Tibial artery (tissue), 4 donors: Measurements from ENCODE around the gene C6orf132.
"Not testable (repeated sequence)": the region's sequence is repeated elsewhere in the genome, so short reads cannot be mapped to it uniquely, and the experiment has no call there.

Source experiments
- DNase-seq, 2 donors: peaks; one replicate each; pipeline ENCODE4 v3.0.0-alpha.2; 2019
- H3K27ac ChIP-seq, 2 donors: fragments of 200-600 bp; sonication (generic) in 1 of 2; 1 replicate in 1 of 2; 2 replicates in 1 of 2; pipeline ENCODE4 v1.5.1; 2018 to 2019; ENCODE audit warnings: mild to moderate bottlenecking in 1 of 2
- H3K27me3 ChIP-seq, 2 donors: fragments of 200-600 bp; sonication (generic) in 1 of 2; one replicate each; pipeline versions ENCODE4 v1.5.1 to v1.6.0; 2016 to 2019
- H3K36me3 ChIP-seq, 3 donors: fragments of 200-600 bp; sonication (generic) in 2 of 3; one replicate each; pipeline ENCODE4 v1.5.1; 2016 to 2019; ENCODE audit warnings: mild to moderate bottlenecking in 2 of 3
- H3K4me1 ChIP-seq, 4 donors: fragments of 200-600 bp; sonication (generic) in 2 of 4; 1 replicate in 3 of 4; 2 replicates in 1 of 4; pipeline ENCODE4 v1.5.1; 2016 to 2019
- H3K4me3 ChIP-seq, 2 donors: fragments of 200-600 bp; sonication (generic) in 1 of 2; 1 replicate in 1 of 2; 2 replicates in 1 of 2; pipeline ENCODE4 v1.5.1; 2018 to 2019; ENCODE audit warnings: mild to moderate bottlenecking in 2 of 2
- H3K9me3 ChIP-seq, 3 donors: fragments of 200-600 bp; sonication (generic) in 1 of 3; one replicate each; pipeline ENCODE4 v1.5.1; 2016 to 2019
- CTCF ChIP-seq, 2 experiments: fragments of 200-600 bp in 1 of 2; fragments of 450-650 bp in 1 of 2; IDR thresholded peaks; one replicate each; pipeline ENCODE4 v1.5.1; 2017 to 2019; ENCODE audit warnings: antibody characterized with exemption in 2 of 2, mild to moderate bottlenecking in 1 of 2, moderate library complexity in 1 of 2
- intact Hi-C: fragments of 100-400 bp; cut with DNase I; formaldehyde crosslinking; loops from one replicate; pipeline ENCODE4 v1.15.0; 2023; ENCODE audit warnings: low total_unique reads

Gene C6orf132

DNA sequence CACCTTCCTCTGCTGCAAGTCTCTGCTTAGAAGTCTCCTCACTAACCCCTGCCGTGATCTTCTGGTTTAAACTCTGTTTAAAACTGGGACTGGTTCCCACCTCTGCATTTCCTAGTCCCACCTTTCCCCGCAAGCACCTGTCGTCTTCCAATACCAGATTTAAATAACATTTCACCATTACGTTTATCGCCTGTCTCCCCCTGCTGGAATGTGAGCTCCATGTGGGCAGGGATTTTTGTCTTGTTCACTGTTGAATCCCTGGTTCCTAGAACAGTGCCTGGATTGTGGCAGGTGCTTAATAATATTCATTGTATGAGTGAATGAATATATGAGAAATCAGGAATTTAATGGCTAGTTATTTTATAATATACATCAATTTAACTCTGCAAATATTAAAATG is 33.4 kb upstream of the C6orf132 start:
- Histone ChIP-seq H3K27me3 (peaks cover 0 to 17% of the 10 kb centered on the region in 2 donors), H3K4me3 (no peak overlapping the region), H3K36me3 (no peaks in the 10 kb centered on the region), H3K9me3 (no peaks in the 10 kb centered on the region), H3K27ac (no peak overlapping the region), H3K4me1 (no peaks in the 10 kb centered on the region)
- intact Hi-C loops, result no loop called here
- TF ChIP-seq CTCF (IDR thresholded peaks at IDR 0.05), result no peak
- no peak for DNase-seq

GRCh38 chr6:42173101-42173500 is 30.7 kb upstream of the C6orf132 start, which contains the start of gene GUCA1A:
Gene GUCA1A (plus strand): TSS chr6:42173364. CDS start chr6:42173614, 250 bp downstream.
- no peak for TF ChIP-seq CTCF (IDR thresholded peaks at IDR 0.05)
- Histone ChIP-seq H3K27ac (no peak within 1 kb of the TSS), H3K27me3 (peaks cover 0 to 5% of the 10 kb centered on the region in 2 donors), H3K36me3 (no peaks in the 10 kb centered on the region), H3K4me1 (no peaks in the 10 kb centered on the region), H3K4me3 (no peak within 1 kb of the TSS), H3K9me3 (no peaks in the 10 kb centered on the region)
- intact Hi-C loops, result no loop called here
- no peak for DNase-seq

- Histone ChIP-seq H3K36me3 (no peaks in the 10 kb centered on the region), H3K4me1 (no peaks in the 10 kb centered on the region), H3K27ac (no peak overlapping the region), H3K9me3 (no peaks in the 10 kb centered on the region), H3K4me3 (no peak overlapping the region), H3K27me3 (peaks cover 0 to under 1% of the 10 kb centered on the region in 2 donors)
- no peak for TF ChIP-seq CTCF (IDR thresholded peaks at IDR 0.05)
- DNase-seq, result no peak
- intact Hi-C loops, result no loop called here
Observed at GRCh38 chr6:42171813-42172581, 29.6 kb upstream of the C6orf132 start.

GRCh38 chr6:42169780-42170179 is 27.4 kb upstream of the C6orf132 start:
- not testable (repeated sequence) for DNase-seq, H3K36me3 ChIP-seq, H3K9me3 ChIP-seq, H3K4me3 ChIP-seq, H3K27ac ChIP-seq, H3K4me1 ChIP-seq
- peaks cover 0 to 11% of the 10 kb centered on the region in 2 donors for H3K27me3 ChIP-seq
- intact Hi-C loops, result loop anchor here (5.0 kb wide), 1 partner anchor 97 kb away; no protein-coding TSS in a partner anchor

- Histone ChIP-seq H3K27me3 (peaks cover 0 to 11% of the 10 kb centered on the region in 2 donors), H3K9me3 (no peaks in the 10 kb centered on the region), H3K27ac (no peak overlapping the region), H3K4me3 (no peak overlapping the region), H3K4me1 (no peaks in the 10 kb centered on the region), H3K36me3 (no peaks in the 10 kb centered on the region)
- intact Hi-C loops, result loop anchor here (5.0 kb wide), 1 partner anchor 96 kb away; no protein-coding TSS in a partner anchor
- TF ChIP-seq CTCF (IDR thresholded peaks at IDR 0.05), result no peak
- DNase-seq, result no peak
Observed at GRCh38 chr6:42168650-42169049, 26.2 kb upstream of the C6orf132 start.

DNA sequence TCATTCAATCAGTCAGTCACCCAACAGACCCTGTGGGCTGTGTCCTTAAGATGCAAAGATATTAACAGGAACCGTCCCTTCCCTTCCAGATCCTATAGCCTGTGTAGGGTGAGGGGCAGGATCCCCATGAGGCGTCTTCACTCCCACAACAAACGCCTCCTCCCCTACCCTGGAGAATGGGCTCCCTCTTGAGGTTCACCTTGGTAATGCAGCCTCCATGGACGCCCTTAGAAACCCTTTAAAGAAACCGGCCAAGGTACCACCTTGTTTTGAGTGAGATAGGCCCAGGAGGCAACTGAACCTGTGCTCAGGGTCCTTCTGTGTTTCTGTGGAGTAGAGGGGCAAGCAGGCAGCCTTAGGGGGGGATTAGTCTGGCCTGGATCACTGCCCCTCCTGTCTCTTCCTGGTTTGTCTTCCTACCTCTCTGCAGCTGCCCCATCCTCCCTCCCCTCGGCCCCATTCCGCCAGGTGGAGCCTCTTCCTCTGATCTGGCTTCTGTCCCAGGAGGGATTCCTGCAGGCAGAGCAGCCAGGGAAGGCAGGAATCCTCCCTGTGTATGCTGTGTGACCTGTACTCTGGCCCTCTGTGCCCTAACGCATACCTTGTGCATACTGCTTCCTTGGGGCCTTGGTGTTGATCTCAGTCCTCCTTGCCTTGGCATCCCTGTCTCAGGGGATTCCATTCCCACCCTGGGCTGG is 24.2 kb upstream of the C6orf132 start:
- Histone ChIP-seq H3K9me3 (no peaks in the 10 kb centered on the region), H3K4me1 (no peaks in the 10 kb centered on the region), H3K4me3 (no peak overlapping the region), H3K36me3 (no peaks in the 10 kb centered on the region), H3K27me3 (peaks cover 0 to 20% of the 10 kb centered on the region in 2 donors), H3K27ac (no peak overlapping the region)
- peak; percentile 84 to 90 for TF ChIP-seq CTCF (IDR thresholded peaks at IDR 0.05)
- peak; percentile 63 to 72 for DNase-seq
- intact Hi-C loops, result loop anchor here (5.0 kb wide), 1 partner anchor 94 kb away; no protein-coding TSS in a partner anchor
